Smooth muscle cell (in vitro differentiated cells): ENCODE measurements around the gene FETUB. TPM values are rescaled to one million over a fixed set of nuclear protein-coding genes. Genes with fewer than 3 reads are reported as not detected.

ENCODE experiments used
- DNase-seq: peaks from one replicate; lab custom pipeline; 2025; ENCODE audit not compliant: unreplicated experiment; lab: John Stamatoyannopoulos, UW
- H2AFZ ChIP-seq: fragments of 200-600 bp; sonication (generic); 2 replicates; pipeline ENCODE4 v1.6.0; 2016; ENCODE audit warnings: antibody characterized with exemption, low read depth, mild to moderate bottlenecking
- H3F3A ChIP-seq: fragments of 200-600 bp; sonication (generic); 2 replicates; pipeline ENCODE4 v1.6.0; 2017; ENCODE audit warnings: antibody characterized with exemption, low read depth
- H3K27ac ChIP-seq: fragments of 200-600 bp; sonication (generic); 2 replicates; pipeline ENCODE4 v1.5.1; 2016; ENCODE audit warnings: low read depth, mild to moderate bottlenecking
- H3K27me3 ChIP-seq: fragments of 200-600 bp; sonication (generic); 2 replicates; pipeline ENCODE4 v1.6.1; 2016; ENCODE audit warnings: low read depth, mild to moderate bottlenecking
- H3K36me3 ChIP-seq: fragments of 200-600 bp; sonication (generic); 2 replicates; pipeline ENCODE4 v1.5.1; 2016; ENCODE audit warnings: low read depth
- H3K4me1 ChIP-seq: fragments of 200-600 bp; sonication (generic); 2 replicates; pipeline ENCODE4 v1.5.1; 2016; ENCODE audit warnings: low read depth
- H3K4me2 ChIP-seq: fragments of 200-600 bp; sonication (generic); 2 replicates; pipeline ENCODE4 v1.6.0; 2016; ENCODE audit warnings: mild to moderate bottlenecking
- H3K4me3 ChIP-seq: fragments of 200-600 bp; sonication (generic); 2 replicates; pipeline ENCODE4 v1.5.1; 2016; ENCODE audit warnings: mild to moderate bottlenecking
- H3K79me2 ChIP-seq: fragments of 200-600 bp; sonication (generic); 2 replicates; pipeline ENCODE4 v1.6.0; 2016; ENCODE audit warnings: low read depth, mild to moderate bottlenecking
- H3K9ac ChIP-seq: fragments of 200-600 bp; sonication (generic); 2 replicates; pipeline ENCODE4 v1.6.0; 2016; ENCODE audit warnings: low read depth
- H3K9me3 ChIP-seq: fragments of 200-600 bp; sonication (generic); replicated peaks from 2 replicates; pipeline ENCODE4 v1.5.1; 2016; ENCODE audit warnings: low read depth
- H4K20me1 ChIP-seq: fragments of 200-600 bp; sonication (generic); 2 replicates; pipeline ENCODE4 v1.6.0; 2016; ENCODE audit warnings: low read depth
- WGBS: methylation state at CpG from one replicate; pipeline ENCODE4 v1.1.7; 2016; ENCODE audit warnings: low lambda C conversion rate; 5-methylcytosine and 5-hydroxymethylcytosine counted together
- polyA plus RNA-seq: library from polyadenylated mRNA; unstranded; fragments of >200 nt; fragmentation: Nextera tagmentation; extraction: Ambion mirVana; gene quantifications from 2 replicates; pipeline ENCODE4 v1.2.1, GENCODE V29; 2016
- total RNA-seq: library from RNA; depleted of rRNA; stranded (reverse); fragments of >200 nt; gene quantifications from 2 replicates; pipeline ENCODE4 v1.2.3, GENCODE V29; 2014
- TF ChIP-seq, protein P1 (sequence below): fragments of 200-600 bp; sonication (generic); IDR thresholded peaks from 2 replicates; pipeline ENCODE4 v1.5.1; 2017; ENCODE audit warnings: borderline replicate concordance, mild to moderate bottlenecking, antibody characterized with exemption; ENCODE audit not compliant: insufficient read depth, poor library complexity, severe bottlenecking

Gene FETUB
- total and polyA plus RNA-seq, 2 experiments from 2014 or later: 1.9 TPM; not detected in 1

DNA sequence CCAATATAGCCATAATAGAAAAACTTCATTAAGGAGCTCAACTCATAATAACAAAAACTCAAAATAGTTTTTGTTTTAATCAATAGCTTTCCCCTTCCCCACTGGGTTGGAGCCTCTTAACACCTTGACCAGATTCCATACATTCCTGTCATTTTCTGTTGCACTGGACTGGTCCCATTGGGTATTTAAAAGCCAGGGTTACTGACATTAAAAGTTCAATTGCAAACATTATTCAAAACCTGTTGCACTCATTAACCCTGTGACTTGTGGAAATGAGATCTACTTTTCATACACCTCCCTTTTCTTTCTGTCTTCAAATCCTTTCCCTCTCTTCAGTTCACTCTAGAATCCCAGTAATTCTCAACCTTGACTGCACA is 23.9 kb downstream of the FETUB start:
- H3K9ac ChIP-seq: no peak overlapping the region
- H3F3A ChIP-seq: no peaks in the 10 kb centered on the region
- H2AFZ ChIP-seq: no peak overlapping the region
- H3K27me3 ChIP-seq: peaks cover 10% of the 10 kb centered on the region
- H3K4me2 ChIP-seq: no peak overlapping the region
- peaks cover 7% of the 10 kb centered on the region for H3K4me1 ChIP-seq
- DNase-seq: no peak
- H4K20me1 ChIP-seq: no peaks in the 10 kb centered on the region
- TF ChIP-seq, protein P1, sequence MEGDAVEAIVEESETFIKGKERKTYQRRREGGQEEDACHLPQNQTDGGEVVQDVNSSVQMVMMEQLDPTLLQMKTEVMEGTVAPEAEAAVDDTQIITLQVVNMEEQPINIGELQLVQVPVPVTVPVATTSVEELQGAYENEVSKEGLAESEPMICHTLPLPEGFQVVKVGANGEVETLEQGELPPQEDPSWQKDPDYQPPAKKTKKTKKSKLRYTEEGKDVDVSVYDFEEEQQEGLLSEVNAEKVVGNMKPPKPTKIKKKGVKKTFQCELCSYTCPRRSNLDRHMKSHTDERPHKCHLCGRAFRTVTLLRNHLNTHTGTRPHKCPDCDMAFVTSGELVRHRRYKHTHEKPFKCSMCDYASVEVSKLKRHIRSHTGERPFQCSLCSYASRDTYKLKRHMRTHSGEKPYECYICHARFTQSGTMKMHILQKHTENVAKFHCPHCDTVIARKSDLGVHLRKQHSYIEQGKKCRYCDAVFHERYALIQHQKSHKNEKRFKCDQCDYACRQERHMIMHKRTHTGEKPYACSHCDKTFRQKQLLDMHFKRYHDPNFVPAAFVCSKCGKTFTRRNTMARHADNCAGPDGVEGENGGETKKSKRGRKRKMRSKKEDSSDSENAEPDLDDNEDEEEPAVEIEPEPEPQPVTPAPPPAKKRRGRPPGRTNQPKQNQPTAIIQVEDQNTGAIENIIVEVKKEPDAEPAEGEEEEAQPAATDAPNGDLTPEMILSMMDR: no peak
- H3K36me3 ChIP-seq: no peaks in the 10 kb centered on the region
- no peak overlapping the region for H3K27ac ChIP-seq
- H3K4me3 ChIP-seq: no peak overlapping the region
- no peaks in the 10 kb centered on the region for H3K9me3 ChIP-seq
- no peaks in the 10 kb centered on the region for H3K79me2 ChIP-seq

DNA sequence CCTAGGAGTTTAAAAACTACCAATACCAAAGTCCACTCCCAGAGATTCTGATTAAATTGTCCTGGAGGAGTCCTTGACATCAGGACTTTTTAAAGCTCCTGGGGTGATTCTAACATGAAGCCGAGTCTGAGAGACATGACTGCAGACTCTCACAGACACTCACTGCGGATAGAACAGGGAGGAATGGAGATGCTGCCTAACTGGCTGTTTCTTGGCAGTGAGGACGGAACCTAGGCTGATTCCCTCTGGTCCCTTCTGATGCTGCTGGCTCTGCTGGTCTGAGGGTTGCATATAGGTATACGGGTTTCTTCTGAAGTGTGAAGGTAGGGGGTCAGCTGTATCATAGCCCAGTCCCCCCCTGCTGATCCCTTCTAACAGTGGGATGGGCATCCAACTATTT is 24.3 kb downstream of the FETUB start:
- Histone ChIP-seq H3F3A (no peaks in the 10 kb centered on the region), H3K27ac (no peak overlapping the region), H3K4me3 (no peak overlapping the region), H3K36me3 (no peaks in the 10 kb centered on the region), H3K9me3 (no peaks in the 10 kb centered on the region), H3K4me1 (peaks cover 7% of the 10 kb centered on the region), H3K79me2 (no peaks in the 10 kb centered on the region), H2AFZ (no peak overlapping the region), H3K9ac (no peak overlapping the region), H4K20me1 (no peaks in the 10 kb centered on the region), H3K4me2 (no peak overlapping the region), H3K27me3 (peaks cover 10% of the 10 kb centered on the region)
- no peak for DNase-seq
- TF ChIP-seq, protein P1: no peak
- WGBS: 39% methylated on average over 4 of the region's 4 CpGs

GRCh38 chr3:186665625-186666188 is 25.5 kb downstream of the FETUB start, which contains the start of gene HRG:
Gene HRG (plus strand): TSS chr3:186666014. CDS start chr3:186666032, 18 bp downstream.
- no peak for DNase-seq
- Histone ChIP-seq H4K20me1 (no peaks in the 10 kb centered on the region), H3K27ac (no peak within 1 kb of the TSS), H3K4me3 (no peak within 1 kb of the TSS), H3K4me2 (no peak within 1 kb of the TSS), H3K9me3 (no peaks in the 10 kb centered on the region), H3F3A (no peaks in the 10 kb centered on the region), H2AFZ (no peak within 1 kb of the TSS), H3K79me2 (no peaks in the 10 kb centered on the region), H3K4me1 (peaks cover 7% of the 10 kb centered on the region), H3K36me3 (no peaks in the 10 kb centered on the region), H3K9ac (no peak within 1 kb of the TSS), H3K27me3 (peaks cover 10% of the 10 kb centered on the region)
- TF ChIP-seq, protein P1: no peak
- 85% methylated on average over 8 of the region's 8 CpGs for WGBS

GRCh38 chr3:186668426-186668825 is 28.2 kb downstream of the FETUB start:
- no peaks in the 10 kb centered on the region for H3K79me2 ChIP-seq
- H2AFZ ChIP-seq: no peak overlapping the region
- peaks cover 6% of the 10 kb centered on the region for H3K4me1 ChIP-seq
- H3K9ac ChIP-seq: no peak overlapping the region
- no peaks in the 10 kb centered on the region for H3K36me3 ChIP-seq
- peaks cover 12% of the 10 kb centered on the region for H3K27me3 ChIP-seq
- no peak overlapping the region for H3K4me3 ChIP-seq
- no peak overlapping the region for H3K27ac ChIP-seq
- no peaks in the 10 kb centered on the region for H4K20me1 ChIP-seq
- WGBS: 69% methylated on average over 6 of the region's 6 CpGs
- H3K9me3 ChIP-seq: no peaks in the 10 kb centered on the region
- no peak for DNase-seq
- H3F3A ChIP-seq: no peaks in the 10 kb centered on the region
- TF ChIP-seq, protein P1: no peak
- H3K4me2 ChIP-seq: no peak overlapping the region
